ENCODE measurements around the gene TRIM13.
"Not testable (repeated sequence)": the region's sequence is repeated elsewhere in the genome, so short reads cannot be mapped to it uniquely, and the experiment has no call there.

TRIM13 gene

DNA sequence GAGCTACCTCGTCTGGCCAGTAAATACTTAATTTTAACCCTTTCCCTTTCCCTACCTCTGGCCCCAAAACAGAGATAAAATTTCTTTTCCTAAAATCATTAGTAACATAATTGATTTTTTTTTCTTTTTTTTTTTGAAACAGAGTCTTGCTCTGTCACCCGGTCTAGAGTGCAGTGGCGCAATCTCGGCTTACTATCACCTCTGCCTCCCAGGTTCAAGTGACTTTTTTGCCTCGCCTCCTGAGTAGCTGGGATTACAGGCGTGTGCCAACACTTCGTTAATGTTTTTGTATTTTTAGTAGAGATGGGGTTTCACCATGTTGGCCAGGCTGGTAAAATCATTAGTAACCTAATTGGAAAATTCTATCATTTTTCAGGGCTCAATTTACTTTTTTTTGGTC is 10.4 kb upstream of the TRIM13 start:
- no peak for TF ChIP-seq CTCF (conservative IDR thresholded peaks at IDR 0.05)
- no peak for TF ChIP-seq ZFX (IDR thresholded peaks at IDR 0.05)
- peak overlapping the region; percentile 81 for H3K27ac ChIP-seq

DNA sequence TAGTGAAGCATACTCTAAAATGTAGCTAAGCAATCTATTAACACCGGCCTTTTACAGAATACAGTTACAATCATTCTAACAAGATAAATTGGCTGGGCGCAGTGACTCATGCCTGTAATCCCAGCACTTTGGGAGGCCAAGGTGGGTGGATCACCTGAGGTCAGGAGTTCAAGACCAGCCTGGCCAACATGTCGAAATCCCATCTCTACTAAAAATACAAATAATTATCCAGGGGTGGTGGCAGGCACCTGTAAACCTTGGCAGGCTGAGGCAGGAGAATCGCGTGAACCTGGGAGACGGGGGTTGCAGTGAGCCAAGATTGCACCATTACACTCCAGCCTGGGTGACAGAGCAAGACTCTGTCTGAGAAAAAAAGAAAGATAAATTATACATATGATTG is 6.2 kb upstream of the TRIM13 start:
- H3K27ac ChIP-seq = not testable (repeated sequence)

DNA sequence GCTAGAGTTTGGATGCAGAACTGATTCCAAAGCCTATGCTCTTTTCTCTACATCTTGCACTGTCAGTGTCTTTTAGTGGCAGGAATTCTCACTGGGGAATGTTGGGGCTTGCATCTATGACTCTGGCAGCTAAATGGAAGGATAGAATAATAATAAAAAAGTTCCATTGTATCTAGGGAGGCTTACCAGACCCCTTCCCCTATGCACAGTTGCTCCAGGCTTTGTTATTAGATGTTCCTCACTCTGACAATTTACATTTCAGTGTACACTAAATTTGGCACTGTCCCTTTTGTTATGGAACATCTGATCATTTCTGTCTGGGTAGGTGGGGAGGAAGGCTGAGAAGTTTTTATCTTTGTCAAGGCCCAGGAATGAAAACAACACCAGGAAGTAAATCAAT is 3.7 kb upstream of the TRIM13 start:
- H3K27ac ChIP-seq = no peak overlapping the region
- no peak for TF ChIP-seq ZFX (IDR thresholded peaks at IDR 0.05)
- TF ChIP-seq CTCF (conservative IDR thresholded peaks at IDR 0.05) = no peak

GRCh38 chr13:49993666-49994065 is 3.2 kb upstream of the TRIM13 start:
- no peak overlapping the region for H3K27ac ChIP-seq
- no peak for TF ChIP-seq CTCF (conservative IDR thresholded peaks at IDR 0.05)
- TF ChIP-seq ZFX (IDR thresholded peaks at IDR 0.05) = no peak

DNA sequence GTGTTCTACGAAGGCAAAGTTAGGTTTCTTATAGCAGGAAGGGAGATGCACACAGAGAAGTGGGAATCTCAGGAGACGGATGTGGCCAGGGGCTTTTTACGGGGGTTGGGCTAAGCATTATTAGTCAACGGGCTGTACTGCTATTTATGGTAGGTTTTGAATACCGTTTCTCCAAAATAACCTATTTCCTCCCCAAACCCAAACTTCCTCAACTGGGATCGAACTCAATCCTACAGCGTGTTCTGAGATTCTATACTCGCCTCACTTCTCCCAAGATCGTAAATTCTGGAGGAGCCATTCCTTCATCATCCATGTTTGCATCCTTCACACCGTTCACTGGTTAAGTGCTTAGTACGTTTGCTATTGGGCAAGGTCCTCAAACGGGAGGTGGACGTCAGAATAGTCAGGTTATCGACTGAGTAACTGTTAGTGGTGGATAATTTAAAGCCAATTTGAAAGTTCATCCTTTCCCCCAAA is 1.2 kb upstream of the TRIM13 start:
- peak overlapping the region; percentile 92 for H3K27ac ChIP-seq
- TF ChIP-seq ZFX (IDR thresholded peaks at IDR 0.05) (no peak), CTCF (conservative IDR thresholded peaks at IDR 0.05) (no peak)

DNA sequence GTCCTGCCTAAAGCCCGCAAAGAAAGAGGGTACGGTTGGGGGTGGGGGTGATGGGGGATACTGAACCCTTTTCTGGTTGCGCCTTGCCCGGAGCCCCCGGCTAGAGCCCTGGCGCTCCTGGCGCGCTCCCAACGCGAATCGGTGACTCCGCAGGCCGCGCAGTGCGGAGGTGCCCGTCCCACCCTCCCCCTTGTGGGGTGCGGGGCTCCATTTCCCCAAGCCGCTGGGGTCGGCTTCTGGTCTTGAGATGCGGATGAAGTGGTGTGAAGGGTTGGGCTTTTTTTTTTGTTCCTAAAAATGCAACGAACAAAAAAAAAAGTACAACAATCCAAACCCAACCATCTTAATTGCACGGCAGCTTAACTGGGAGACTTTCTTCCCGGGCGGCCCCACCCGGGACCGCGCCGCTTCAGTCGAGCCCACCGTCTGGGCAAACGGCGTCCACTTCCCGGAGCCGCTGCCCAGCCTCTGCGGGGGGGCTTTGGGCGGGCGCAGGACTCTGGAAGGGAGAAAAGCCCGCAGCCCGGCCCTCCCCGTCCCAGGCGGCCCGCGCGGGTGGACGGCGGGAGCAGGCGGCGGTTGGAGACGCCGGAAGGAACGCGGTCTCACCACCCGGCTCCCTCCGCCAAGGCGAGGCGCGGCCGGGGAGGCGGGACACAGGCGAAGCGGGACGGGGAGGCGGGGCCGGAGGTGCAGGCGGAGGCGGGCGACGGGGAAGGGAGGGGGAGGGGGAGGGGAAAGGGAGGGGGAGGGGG is 504 bp upstream of the TRIM13 start:
- peak overlapping the region; percentile 92 for H3K27ac ChIP-seq
- TF ChIP-seq ZFX (IDR thresholded peaks at IDR 0.05) = no peak
- TF ChIP-seq CTCF (conservative IDR thresholded peaks at IDR 0.05) = no peak

DNA sequence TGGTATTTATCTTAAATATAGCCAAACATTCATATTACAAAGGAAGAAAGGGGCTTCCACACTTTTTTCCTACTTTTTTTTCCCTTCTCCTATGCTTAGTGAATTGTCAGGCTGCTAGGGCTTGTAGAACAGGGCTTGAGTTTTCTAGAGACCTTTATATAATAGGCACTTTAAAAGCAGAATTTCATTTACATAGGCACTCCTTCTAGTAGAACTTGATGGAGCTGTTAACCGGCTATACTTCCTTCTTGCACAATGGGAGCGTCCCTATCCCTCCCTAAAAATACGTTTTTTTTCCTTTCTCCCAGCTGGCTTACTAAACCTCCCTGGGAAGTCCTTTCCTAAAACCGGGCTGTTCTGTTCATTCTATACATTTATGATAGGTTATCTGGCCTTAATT is 1.1 kb downstream of the TRIM13 start:
- H3K27ac ChIP-seq = no peak overlapping the region

More for the DNA sequence above, 1.1 kb downstream of the TRIM13 start:
- TF ChIP-seq CTCF (conservative IDR thresholded peaks at IDR 0.05) = no peak
- no peak for TF ChIP-seq ZFX (IDR thresholded peaks at IDR 0.05)

Measured in C4-2B (cell line).